A673 (cell line): ENCODE results near the gene TUBG1. TPM values are rescaled to one million over a fixed set of nuclear protein-coding genes. Genes with fewer than 3 reads are reported as not detected.

ENCODE experiments used
- BruUV-seq: library from RNA; stranded (reverse); fragments of 400-500 nt; replicated peaks from 2 replicates; lab custom pipeline; 2021; lab: Mats Ljungman, UMichigan
- CTCF ChIA-PET: fragments of 300-600 bp; sonication (Branson Sonifier 250); formaldehyde crosslinking; loops from one replicate; lab custom pipeline; 2022; ENCODE audit warnings: antibody characterized with exemption; lab: Charles Lee
- POLR2A ChIA-PET: fragments of 300-600 bp; sonication (Branson Sonifier 250); formaldehyde crosslinking; loops from one replicate; lab custom pipeline; 2022; ENCODE audit warnings: antibody characterized with exemption; ENCODE audit not compliant: low non-redundant PET; lab: Charles Lee
- DNase-seq: peaks from one replicate; pipeline ENCODE4 v3.0.0-alpha.2; 2015; ENCODE audit warnings: low spot score
- H3K27ac ChIP-seq: fragments of 200-600 bp; sonication (generic); 2 replicates; pipeline ENCODE4 v1.5.1; 2016; ENCODE audit warnings: mixed run types, low read depth, mild to moderate bottlenecking, mixed read lengths, antibody characterized with exemption, low read length; ENCODE audit not compliant: poor library complexity, severe bottlenecking
- H3K27me3 ChIP-seq: fragments of 200-600 bp; sonication (generic); replicated peaks from 2 replicates; pipeline ENCODE4 v1.6.1; 2017; ENCODE audit warnings: mixed run types, low read depth, mild to moderate bottlenecking, mixed read lengths, antibody characterized with exemption, low read length; ENCODE audit not compliant: insufficient read depth, poor library complexity
- H3K36me3 ChIP-seq: fragments of 200-600 bp; sonication (generic); 2 replicates; pipeline ENCODE4 v1.6.1; 2016; ENCODE audit warnings: mixed run types, mild to moderate bottlenecking, mixed read lengths, antibody characterized with exemption, low read length; ENCODE audit not compliant: insufficient read depth, poor library complexity, severe bottlenecking
- H3K4me1 ChIP-seq: fragments of 200-600 bp; sonication (generic); 2 replicates; pipeline ENCODE4 v1.6.1; 2017; ENCODE audit warnings: mixed run types, mild to moderate bottlenecking, mixed read lengths, antibody characterized with exemption, low read length; ENCODE audit not compliant: insufficient read depth, poor library complexity, severe bottlenecking
- H3K4me3 ChIP-seq: fragments of 200-600 bp; sonication (generic); 2 replicates; pipeline ENCODE4 v1.5.1; 2016; ENCODE audit warnings: low read depth, mixed run types, mild to moderate bottlenecking, mixed read lengths, low read length; ENCODE audit not compliant: poor library complexity, severe bottlenecking
- H3K9me3 ChIP-seq: fragments of 200-600 bp; sonication (generic); 2 replicates; pipeline ENCODE4 v1.6.1; 2016; ENCODE audit warnings: mixed run types, low read depth, mild to moderate bottlenecking, mixed read lengths, antibody characterized with exemption, low read length; ENCODE audit not compliant: poor library complexity, severe bottlenecking
- EZH2 ChIP-seq: fragments of 200-600 bp; sonication (generic); IDR thresholded peaks from 2 replicates; pipeline ENCODE4 v1.6.1; 2017; ENCODE audit warnings: borderline replicate concordance, low read depth, mild to moderate bottlenecking, mixed read lengths, antibody characterized with exemption, low read length; ENCODE audit not compliant: poor library complexity, severe bottlenecking
- intact Hi-C: fragments of 100-400 bp; cut with micrococcal nuclease; formaldehyde crosslinking; loops from one replicate; pipeline ENCODE4 v1.10.0; 2022; ENCODE audit not compliant: unreplicated experiment
- total RNA-seq: library from RNA; stranded (reverse); gene quantifications from 2 replicates; pipeline ENCODE4 v1.2.3, GENCODE V29; 2021
- TF ChIP-seq, protein P1 (sequence below): fragments of 300-800, 200-600 bp; sonication (generic); conservative IDR thresholded peaks from 2 replicates; pipeline ENCODE4 v1.5.1; 2017; ENCODE audit warnings: low read depth, mild to moderate bottlenecking, antibody characterized with exemption, low read length, moderate library complexity, mixed read lengths

Gene TUBG1
- total RNA-seq, 1 experiment from 2014 or later: 87.4 TPM

DNA sequence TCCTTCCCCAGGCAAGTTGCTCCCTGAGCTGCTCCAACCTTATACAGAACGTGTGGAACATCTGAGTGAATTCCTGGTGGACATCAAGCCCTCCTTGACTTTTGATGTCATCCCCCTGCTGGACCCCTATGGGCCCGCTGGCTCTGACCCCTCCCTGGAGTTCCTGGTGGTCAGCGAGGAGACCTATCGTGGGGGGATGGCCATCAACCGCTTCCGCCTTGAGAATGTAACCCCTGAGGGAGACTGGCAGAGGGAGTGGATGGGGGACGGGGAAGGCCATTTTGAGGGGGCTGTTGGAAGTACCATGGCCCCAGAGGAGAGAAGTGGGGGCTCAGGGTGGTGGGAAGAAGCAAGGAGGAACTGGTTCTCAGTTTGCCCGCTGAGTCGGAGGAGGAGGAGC, 45.5 kb upstream of the TUBG1 start:
- Histone ChIP-seq H3K4me1 (peaks cover 10% of the 10 kb centered on the region), H3K27ac (no peak overlapping the region), H3K27me3 (no peaks in the 10 kb centered on the region), H3K4me3 (no peak overlapping the region), H3K36me3 (peaks cover 18% of the 10 kb centered on the region), H3K9me3 (no peaks in the 10 kb centered on the region)
- TF ChIP-seq, protein P1, sequence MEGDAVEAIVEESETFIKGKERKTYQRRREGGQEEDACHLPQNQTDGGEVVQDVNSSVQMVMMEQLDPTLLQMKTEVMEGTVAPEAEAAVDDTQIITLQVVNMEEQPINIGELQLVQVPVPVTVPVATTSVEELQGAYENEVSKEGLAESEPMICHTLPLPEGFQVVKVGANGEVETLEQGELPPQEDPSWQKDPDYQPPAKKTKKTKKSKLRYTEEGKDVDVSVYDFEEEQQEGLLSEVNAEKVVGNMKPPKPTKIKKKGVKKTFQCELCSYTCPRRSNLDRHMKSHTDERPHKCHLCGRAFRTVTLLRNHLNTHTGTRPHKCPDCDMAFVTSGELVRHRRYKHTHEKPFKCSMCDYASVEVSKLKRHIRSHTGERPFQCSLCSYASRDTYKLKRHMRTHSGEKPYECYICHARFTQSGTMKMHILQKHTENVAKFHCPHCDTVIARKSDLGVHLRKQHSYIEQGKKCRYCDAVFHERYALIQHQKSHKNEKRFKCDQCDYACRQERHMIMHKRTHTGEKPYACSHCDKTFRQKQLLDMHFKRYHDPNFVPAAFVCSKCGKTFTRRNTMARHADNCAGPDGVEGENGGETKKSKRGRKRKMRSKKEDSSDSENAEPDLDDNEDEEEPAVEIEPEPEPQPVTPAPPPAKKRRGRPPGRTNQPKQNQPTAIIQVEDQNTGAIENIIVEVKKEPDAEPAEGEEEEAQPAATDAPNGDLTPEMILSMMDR: no peak
- no peak for TF ChIP-seq EZH2
- ChIA-PET POLR2A (no interaction called here), CTCF (no interaction called here)
- no TSS peak for BruUV-seq
- no peak for DNase-seq
- intact Hi-C loops: no loop called here

DNA sequence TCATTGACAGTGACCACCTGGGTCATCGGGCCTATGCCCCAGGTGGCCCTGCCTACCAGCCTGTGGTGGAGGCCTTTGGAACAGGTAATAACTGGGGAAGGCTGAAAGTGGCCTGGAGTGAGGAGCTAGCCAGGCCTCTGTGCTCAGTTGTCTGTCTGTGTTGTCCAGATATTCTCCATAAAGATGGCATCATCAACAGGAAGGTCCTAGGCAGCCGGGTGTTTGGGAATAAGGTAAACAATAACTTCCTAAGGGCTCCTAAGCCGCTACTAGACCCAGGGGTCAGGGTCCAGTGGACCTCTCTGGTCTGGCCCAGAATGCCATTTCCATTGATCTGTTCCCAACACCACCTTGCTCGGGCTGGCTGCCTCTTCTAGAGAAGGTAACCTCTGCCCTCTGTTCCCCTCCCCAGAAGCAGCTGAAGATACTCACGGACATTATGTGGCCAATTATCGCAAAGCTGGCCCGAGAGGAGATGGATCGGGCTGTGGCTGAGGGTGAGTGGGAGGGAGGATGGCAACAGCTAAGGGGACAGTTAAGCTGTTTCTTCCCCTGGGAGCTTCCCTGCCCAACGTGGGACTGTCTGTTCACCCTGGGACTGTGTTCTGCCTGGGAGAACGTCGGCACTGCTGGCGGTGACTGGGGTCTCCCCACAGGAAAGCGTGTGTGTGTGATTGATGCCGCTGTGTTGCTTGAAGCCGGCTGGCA, 44.5 kb upstream of the TUBG1 start:
- TF ChIP-seq, protein P1: no peak
- TF ChIP-seq EZH2: no peak
- Histone ChIP-seq H3K27me3 (no peaks in the 10 kb centered on the region), H3K27ac (no peak overlapping the region), H3K36me3 (peaks cover 28% of the 10 kb centered on the region), H3K4me1 (peaks cover 10% of the 10 kb centered on the region), H3K4me3 (no peak overlapping the region), H3K9me3 (no peaks in the 10 kb centered on the region)
- intact Hi-C loops: no loop called here
- DNase-seq: no peak
- ChIA-PET CTCF (no interaction called here), POLR2A (no interaction called here)
- BruUV-seq: no TSS peak

DNA sequence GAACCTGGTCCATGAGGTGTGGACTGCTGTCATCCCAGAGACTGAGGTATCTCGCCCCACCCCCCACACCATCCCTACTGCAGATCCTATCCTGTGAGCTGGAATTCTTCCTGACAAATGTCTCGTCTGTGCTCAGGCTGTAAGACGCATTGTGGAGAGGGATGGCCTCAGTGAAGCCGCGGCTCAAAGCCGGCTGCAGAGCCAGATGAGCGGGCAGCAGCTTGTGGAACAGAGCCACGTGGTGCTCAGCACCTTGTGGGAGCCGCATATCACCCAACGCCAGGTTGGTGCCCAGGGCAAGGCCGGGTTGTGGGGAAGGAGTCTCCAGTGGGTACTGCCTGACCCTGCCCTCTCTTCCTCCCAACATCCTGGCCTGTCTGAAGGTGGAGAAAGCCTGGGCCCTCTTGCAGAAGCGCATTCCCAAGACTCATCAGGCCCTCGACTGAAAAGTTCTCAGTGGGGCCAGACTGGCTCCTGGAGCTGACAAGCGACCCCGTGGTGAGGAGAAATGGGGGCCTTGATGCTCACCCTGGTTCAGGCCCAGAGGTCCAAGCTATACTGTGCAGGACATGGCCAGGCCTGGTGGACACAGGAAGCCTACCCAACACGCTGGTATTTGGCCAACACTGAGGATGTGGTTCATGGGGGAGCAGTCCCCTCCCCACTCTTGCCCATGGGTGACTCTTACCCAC, 43.8 kb upstream of the TUBG1 start:
- H3K4me1 ChIP-seq: peaks cover 10% of the 10 kb centered on the region
- H3K9me3 ChIP-seq: no peaks in the 10 kb centered on the region
- no peak overlapping the region for H3K4me3 ChIP-seq
- H3K27ac ChIP-seq: no peak overlapping the region
- H3K36me3 ChIP-seq: peaks cover 33% of the 10 kb centered on the region
- ChIA-PET POLR2A (no interaction called here), CTCF (no interaction called here)
- no peak for DNase-seq
- intact Hi-C loops: no loop called here
- TSS peak; percentile 13 for BruUV-seq
- no peaks in the 10 kb centered on the region for H3K27me3 ChIP-seq
- TF ChIP-seq EZH2: no peak
- TF ChIP-seq, protein P1: no peak
